Astrocyte (in vitro differentiated cells and primary cell): ENCODE measurements around the gene AARS1. TPM values are rescaled to one million over a fixed set of nuclear protein-coding genes. Genes with fewer than 3 reads are reported as not detected.
"Not testable (repeated sequence)": the region's sequence is repeated elsewhere in the genome, so short reads cannot be mapped to it uniquely, and the experiment has no call there.

Source experiments
- DNase-seq: peaks from one replicate; pipeline ENCODE4 v3.0.0-alpha.2; 2010; ENCODE audit warnings: low read depth
- FAIRE-seq: peaks from 2 replicates; lab custom pipeline; 2011; peaks lifted over from hg19 to GRCh38; lab: Jason Lieb, UNC
- H2AFZ ChIP-seq: 2 replicates; pipeline ENCODE4 v1.6.0; 2012; ENCODE audit warnings: low read depth, low read length, inconsistent platforms
- H3K27ac ChIP-seq: 2 replicates; pipeline ENCODE4 v1.5.1; 2011; ENCODE audit warnings: low read depth, low read length, inconsistent platforms
- H3K27me3 ChIP-seq: 2 replicates; pipeline ENCODE4 v1.6.0; 2011; ENCODE audit warnings: low read length, inconsistent platforms; ENCODE audit not compliant: insufficient read depth
- H3K36me3 ChIP-seq: 2 replicates; pipeline ENCODE4 v1.5.1; 2011; ENCODE audit warnings: low read length, inconsistent platforms; ENCODE audit not compliant: insufficient read depth
- H3K4me1 ChIP-seq: 2 replicates; pipeline ENCODE4 v1.5.1; 2011; ENCODE audit warnings: low read length, inconsistent platforms; ENCODE audit not compliant: insufficient read depth
- H3K4me2 ChIP-seq: 2 replicates; pipeline ENCODE4 v1.6.0; 2012; ENCODE audit warnings: low read length, inconsistent platforms
- H3K4me3 ChIP-seq: 2 replicates; pipeline ENCODE4 v1.5.1; 2011; ENCODE audit warnings: low read depth, mild to moderate bottlenecking, low read length, inconsistent platforms; ENCODE audit not compliant: insufficient read depth
- H3K79me2 ChIP-seq: 2 replicates; pipeline ENCODE4 v1.6.0; 2012; ENCODE audit warnings: mild to moderate bottlenecking, low read length, inconsistent platforms; ENCODE audit not compliant: insufficient read depth
- H3K9ac ChIP-seq: 2 replicates; pipeline ENCODE4 v1.6.0; 2012; ENCODE audit warnings: mild to moderate bottlenecking, low read length, inconsistent platforms
- H3K9me3 ChIP-seq: 2 replicates; pipeline ENCODE4 v1.5.1; 2012; ENCODE audit warnings: low read depth, mild to moderate bottlenecking, low read length, inconsistent platforms; ENCODE audit not compliant: insufficient read depth
- H4K20me1 ChIP-seq: 2 replicates; pipeline ENCODE4 v1.6.0; 2012; ENCODE audit warnings: low read length, inconsistent platforms; ENCODE audit not compliant: insufficient read depth
- H3K27ac Mint-ChIP-seq: one replicate; pipeline ENCODE4 v1.8.0; 2021; ENCODE audit warnings: mild to moderate bottlenecking, mixed read lengths; ENCODE audit not compliant: unreplicated experiment
- H3K27me3 Mint-ChIP-seq: one replicate; pipeline ENCODE4 v1.8.0; 2021; ENCODE audit warnings: low read depth, mixed read lengths; ENCODE audit not compliant: unreplicated experiment
- H3K36me3 Mint-ChIP-seq: one replicate; pipeline ENCODE4 v1.8.0; 2021; ENCODE audit warnings: low read depth, mixed read lengths; ENCODE audit not compliant: unreplicated experiment
- H3K4me1 Mint-ChIP-seq: one replicate; pipeline ENCODE4 v1.8.0; 2021; ENCODE audit warnings: low read depth, mixed read lengths; ENCODE audit not compliant: unreplicated experiment
- H3K4me3 Mint-ChIP-seq: one replicate; pipeline ENCODE4 v1.8.0; 2021; ENCODE audit warnings: mild to moderate bottlenecking, moderate library complexity, mixed read lengths; ENCODE audit not compliant: unreplicated experiment
- H3K9me3 Mint-ChIP-seq: one replicate; pipeline ENCODE4 v1.8.0; 2021; ENCODE audit warnings: mild to moderate bottlenecking, mixed read lengths; ENCODE audit not compliant: unreplicated experiment
- total RNA-seq: library from RNA; stranded (reverse); gene quantifications from 2 replicates; pipeline ENCODE4 v1.2.1, GENCODE V29; 2021

The AARS1 gene
- total RNA-seq, 1 donor from 2014 or later = 157 TPM

DNA sequence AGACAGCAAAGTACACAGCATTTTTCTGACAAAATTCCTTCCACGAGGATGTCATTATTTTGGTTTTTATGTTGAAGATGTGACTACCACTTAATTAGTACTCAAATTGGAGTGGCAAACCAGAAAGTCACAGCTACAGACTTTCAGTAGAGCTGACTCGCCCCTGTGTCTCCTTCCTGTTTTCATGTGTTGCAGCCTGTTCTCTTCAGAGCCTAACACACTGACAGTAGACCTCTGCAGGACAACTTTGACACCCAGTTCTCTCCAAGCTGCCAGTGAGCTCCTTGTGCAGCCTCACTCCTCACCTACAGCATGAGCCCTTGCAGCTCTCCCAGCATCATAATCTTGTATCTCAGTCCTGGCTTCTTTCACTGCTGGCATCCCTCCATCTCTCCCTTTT lies 66.7 kb downstream of the AARS1 start:
- FAIRE-seq, H3K4me1 Mint-ChIP-seq, H3K79me2 ChIP-seq, H3K4me3 ChIP-seq, H3K4me3 Mint-ChIP-seq, H3K9me3 Mint-ChIP-seq, H3K4me2 ChIP-seq, H4K20me1 ChIP-seq, H3K27me3 Mint-ChIP-seq, H3K4me1 ChIP-seq, H3K36me3 Mint-ChIP-seq, H2AFZ ChIP-seq, H3K36me3 ChIP-seq, DNase-seq, H3K9ac ChIP-seq, H3K9me3 ChIP-seq, H3K27me3 ChIP-seq, H3K27ac ChIP-seq: not testable (repeated sequence)
- H3K27ac Mint-ChIP-seq = peak overlapping the region; percentile 23

DNA sequence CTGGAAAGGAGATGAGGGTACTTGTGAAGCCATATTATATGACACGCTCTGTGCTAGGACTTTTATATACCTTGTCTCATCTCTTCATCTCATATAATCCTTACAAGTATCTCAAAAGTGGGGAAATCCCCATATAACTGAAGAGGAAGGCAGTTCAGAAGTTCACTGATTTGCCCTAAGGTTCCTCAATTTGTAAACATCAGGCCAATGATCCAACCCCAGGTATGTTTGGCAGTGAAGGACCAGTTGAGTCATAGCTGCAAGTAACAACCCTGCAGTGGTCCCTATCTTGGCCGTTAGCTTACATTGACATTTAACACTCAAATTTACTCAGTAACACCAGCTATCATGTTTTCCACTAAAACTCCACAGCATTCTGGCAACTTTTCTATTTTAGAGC lies 70.7 kb downstream of the AARS1 start:
- not testable (repeated sequence) for H3K27me3 Mint-ChIP-seq, DNase-seq, H3K27ac ChIP-seq, H3K79me2 ChIP-seq, FAIRE-seq, H3K4me1 Mint-ChIP-seq, H4K20me1 ChIP-seq, H3K9me3 ChIP-seq, H3K4me3 Mint-ChIP-seq, H3K9ac ChIP-seq, H2AFZ ChIP-seq, H3K4me1 ChIP-seq, H3K9me3 Mint-ChIP-seq, H3K4me2 ChIP-seq, H3K36me3 ChIP-seq, H3K27me3 ChIP-seq, H3K4me3 ChIP-seq, H3K36me3 Mint-ChIP-seq, H3K27ac Mint-ChIP-seq

DNA sequence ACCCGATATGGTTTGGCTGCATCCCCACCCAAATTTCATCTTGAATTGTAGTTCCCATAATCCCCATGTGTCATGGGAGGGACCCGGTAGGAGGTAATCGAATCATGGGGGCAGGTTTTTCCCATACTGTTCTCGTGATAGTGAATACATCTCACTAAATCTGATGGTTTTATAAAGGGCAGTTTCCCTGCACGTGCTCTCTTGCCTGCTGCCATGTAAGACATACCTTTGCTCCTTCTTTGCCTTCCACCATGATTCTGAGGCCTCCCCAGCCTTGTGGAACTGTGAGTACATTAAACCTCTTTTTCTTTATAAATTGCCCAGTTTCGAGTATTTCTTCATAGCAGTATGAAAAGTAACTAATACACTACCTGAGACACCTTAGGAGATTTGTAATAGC lies 82.9 kb downstream of the AARS1 start:
- not testable (repeated sequence) for H3K4me1 Mint-ChIP-seq, H3K27me3 ChIP-seq, H3K4me2 ChIP-seq, DNase-seq, H3K27ac Mint-ChIP-seq, H2AFZ ChIP-seq, FAIRE-seq, H3K36me3 ChIP-seq, H4K20me1 ChIP-seq, H3K9ac ChIP-seq, H3K27me3 Mint-ChIP-seq, H3K9me3 Mint-ChIP-seq, H3K27ac ChIP-seq, H3K9me3 ChIP-seq, H3K4me3 Mint-ChIP-seq, H3K79me2 ChIP-seq, H3K4me1 ChIP-seq, H3K4me3 ChIP-seq
- peaks cover 14% of the 10 kb centered on the region for H3K36me3 Mint-ChIP-seq

DNA sequence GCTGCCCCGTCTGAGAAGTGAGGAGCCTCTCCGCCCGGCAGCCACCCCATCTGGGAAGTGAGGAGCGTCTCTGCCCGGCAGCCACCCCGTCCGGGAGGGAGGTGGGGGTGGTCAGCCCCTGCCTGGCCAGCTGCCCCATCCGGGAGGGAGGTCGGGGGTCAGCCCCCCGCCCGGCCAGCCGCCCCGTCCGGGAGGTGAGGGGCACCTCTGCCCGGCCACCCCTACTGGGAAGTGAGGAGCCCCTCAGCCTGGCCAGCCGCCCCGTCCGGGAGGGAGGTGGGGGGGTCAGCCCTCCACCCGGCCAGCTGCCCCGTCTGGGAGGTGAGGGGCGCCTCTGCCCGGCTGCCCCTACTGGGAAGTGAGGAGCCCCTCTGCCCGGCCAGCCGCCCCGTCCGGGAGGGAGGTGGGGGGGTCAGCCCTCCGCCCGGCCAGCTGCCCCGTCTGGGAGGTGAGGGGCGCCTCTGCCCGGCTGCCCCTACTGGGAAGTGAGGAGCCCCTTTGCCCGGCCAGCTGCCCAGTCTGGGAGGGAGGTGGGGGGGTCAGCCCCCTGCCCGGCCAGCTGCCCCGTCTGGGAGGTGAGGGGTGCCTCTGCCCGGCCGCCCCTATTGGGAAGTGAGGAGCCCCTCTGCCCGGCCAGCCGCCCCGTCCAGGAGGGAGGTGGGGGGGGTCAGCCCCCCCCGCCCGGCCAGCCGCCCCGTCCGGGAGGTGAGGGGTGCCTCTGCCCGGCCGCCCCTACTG lies 84.5 kb downstream of the AARS1 start:
- not testable (repeated sequence) for H3K9me3 Mint-ChIP-seq, DNase-seq, H3K27me3 Mint-ChIP-seq, H3K9me3 ChIP-seq, FAIRE-seq, H3K27ac Mint-ChIP-seq, H4K20me1 ChIP-seq, H3K4me2 ChIP-seq, H3K79me2 ChIP-seq, H3K4me3 Mint-ChIP-seq, H2AFZ ChIP-seq, H3K4me3 ChIP-seq, H3K36me3 ChIP-seq, H3K9ac ChIP-seq, H3K4me1 Mint-ChIP-seq, H3K27me3 ChIP-seq, H3K27ac ChIP-seq, H3K4me1 ChIP-seq
- peaks cover 13% of the 10 kb centered on the region for H3K36me3 Mint-ChIP-seq

DNA sequence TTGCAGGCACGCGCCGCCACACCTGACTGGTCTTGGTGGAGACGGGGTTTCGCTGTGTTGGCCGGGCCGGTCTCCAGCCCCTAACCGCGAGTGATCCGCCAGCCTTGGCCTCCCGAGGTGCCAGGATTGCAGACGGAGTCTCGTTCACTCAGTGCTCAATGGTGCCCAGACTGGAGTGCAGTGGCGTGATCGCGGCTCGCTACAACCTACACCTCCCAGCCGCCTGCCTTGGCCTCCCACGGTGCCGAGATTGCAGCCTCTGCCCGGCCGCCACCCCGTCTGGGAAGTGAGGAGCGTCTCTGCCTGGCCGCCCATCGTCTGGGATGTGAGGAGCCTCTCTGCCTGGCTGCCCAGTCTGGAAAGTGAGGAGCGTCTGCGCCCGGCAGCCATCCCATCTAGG lies 85.3 kb downstream of the AARS1 start:
- not testable (repeated sequence) for H3K4me3 ChIP-seq, H3K36me3 ChIP-seq, H3K27ac ChIP-seq, H3K9me3 Mint-ChIP-seq, H3K9me3 ChIP-seq, H2AFZ ChIP-seq, H3K79me2 ChIP-seq, H3K4me2 ChIP-seq, H3K9ac ChIP-seq, H3K4me1 Mint-ChIP-seq, H3K36me3 Mint-ChIP-seq, H3K27me3 ChIP-seq, H3K4me1 ChIP-seq, H4K20me1 ChIP-seq, H3K27ac Mint-ChIP-seq, FAIRE-seq, H3K4me3 Mint-ChIP-seq, DNase-seq, H3K27me3 Mint-ChIP-seq

DNA sequence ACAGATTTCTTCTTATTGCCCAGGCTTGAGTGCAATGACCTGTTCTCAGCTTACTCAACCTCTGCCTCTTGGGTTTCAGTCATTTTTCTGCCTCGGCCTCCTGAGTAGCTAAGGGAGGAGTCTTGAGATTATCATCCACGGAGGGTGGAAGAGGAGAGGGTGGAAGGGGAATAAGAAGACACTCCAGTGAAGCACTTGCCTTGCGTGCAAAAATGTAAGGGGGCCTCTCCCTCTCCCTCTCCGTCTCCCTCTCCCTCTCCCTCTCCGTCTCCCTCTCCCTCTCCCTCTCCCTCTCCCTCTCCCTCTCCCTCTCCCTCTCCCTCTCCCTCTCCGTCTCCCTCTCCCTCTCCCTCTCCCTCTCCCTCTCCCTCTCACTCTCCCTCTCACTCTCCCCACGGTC lies 85.8 kb downstream of the AARS1 start:
- H3K79me2 ChIP-seq, H3K4me1 ChIP-seq, H3K9me3 ChIP-seq, H3K4me3 Mint-ChIP-seq, H3K27ac ChIP-seq, H3K4me2 ChIP-seq, H3K36me3 Mint-ChIP-seq, H3K27me3 ChIP-seq, H3K4me3 ChIP-seq, H3K9me3 Mint-ChIP-seq, H4K20me1 ChIP-seq, DNase-seq, H3K27me3 Mint-ChIP-seq, H3K4me1 Mint-ChIP-seq, FAIRE-seq, H3K9ac ChIP-seq, H2AFZ ChIP-seq, H3K27ac Mint-ChIP-seq, H3K36me3 ChIP-seq: not testable (repeated sequence)
